DOHH2 (cell line): ENCODE data around the gene ESPL1.

ENCODE experiments used
- H3F3A ChIP-seq: fragments of 200-600 bp; sonication (generic), shearing (Covaris generic); 2 replicates; pipeline ENCODE4 v1.6.0; 2016; ENCODE audit warnings: antibody characterized with exemption, mild to moderate bottlenecking; ENCODE audit not compliant: control insufficient read depth, insufficient read depth
- H3K27ac ChIP-seq: fragments of 200-600 bp; sonication (generic); 2 replicates; pipeline ENCODE4 v1.5.1; 2014; ENCODE audit warnings: low read depth, mild to moderate bottlenecking, low read length, moderate library complexity
- H3K27me3 ChIP-seq: fragments of 200-600 bp; sonication (generic); 2 replicates; pipeline ENCODE4 v1.6.1; 2014; ENCODE audit warnings: mild to moderate bottlenecking, low read length, mixed read lengths; ENCODE audit not compliant: control insufficient read depth
- H3K36me3 ChIP-seq: fragments of 200-600 bp; sonication (generic); 2 replicates; pipeline ENCODE4 v1.6.1; 2014; ENCODE audit warnings: mild to moderate bottlenecking, low read length, moderate library complexity, mixed read lengths; ENCODE audit not compliant: control insufficient read depth
- H3K4me1 ChIP-seq: fragments of 200-600 bp; sonication (generic); 2 replicates; pipeline ENCODE4 v1.6.1; 2014; ENCODE audit warnings: mild to moderate bottlenecking, low read length, mixed read lengths; ENCODE audit not compliant: control insufficient read depth
- H3K4me2 ChIP-seq: fragments of 200-600 bp; sonication (generic); 2 replicates; pipeline ENCODE4 v1.6.0; 2014; ENCODE audit warnings: mild to moderate bottlenecking, low read length, moderate library complexity
- H3K4me3 ChIP-seq: fragments of 200-600 bp; sonication (generic); 2 replicates; pipeline ENCODE4 v1.5.1; 2014; ENCODE audit warnings: mild to moderate bottlenecking, low read length, mixed read lengths
- H3K79me2 ChIP-seq: fragments of 200-600 bp; sonication (generic); 2 replicates; pipeline ENCODE4 v1.6.1; 2014; ENCODE audit warnings: mild to moderate bottlenecking, low read length, mixed read lengths; ENCODE audit not compliant: control insufficient read depth
- H3K9me2 ChIP-seq: fragments of 200-600 bp; sonication (generic); replicated peaks from 2 replicates; pipeline ENCODE4 v1.6.1; 2014; ENCODE audit warnings: mild to moderate bottlenecking, low read length, mixed read lengths; ENCODE audit not compliant: control insufficient read depth
- H3K9me3 ChIP-seq: fragments of 200-600 bp; sonication (generic); 2 replicates; pipeline ENCODE4 v1.6.1; 2014; ENCODE audit warnings: antibody characterized with exemption, low read length, mixed read lengths; ENCODE audit not compliant: control insufficient read depth, insufficient read depth
- H4K20me1 ChIP-seq: fragments of 200-600 bp; sonication (generic); 2 replicates; pipeline ENCODE4 v1.6.0; 2014; ENCODE audit warnings: low read depth, mild to moderate bottlenecking, antibody characterized with exemption, low read length, moderate library complexity; ENCODE audit not compliant: control insufficient read depth, insufficient read depth
- EZH2phosphoT487 ChIP-seq: fragments of 200-600 bp; sonication (generic); IDR thresholded peaks from 2 replicates; pipeline ENCODE4 v1.6.1; 2017; ENCODE audit warnings: borderline replicate concordance, mild to moderate bottlenecking, antibody characterized with exemption, low read length, moderate library complexity, mixed read lengths
- TF ChIP-seq, protein P1 (sequence below): fragments of 200-600 bp; sonication (generic); IDR thresholded peaks from one replicate; pipeline ENCODE4 v1.5.1; 2014; ENCODE audit warnings: antibody characterized with exemption, mild to moderate bottlenecking, low read depth, low read length; ENCODE audit not compliant: poor library complexity, severe bottlenecking

Gene ESPL1

DNA sequence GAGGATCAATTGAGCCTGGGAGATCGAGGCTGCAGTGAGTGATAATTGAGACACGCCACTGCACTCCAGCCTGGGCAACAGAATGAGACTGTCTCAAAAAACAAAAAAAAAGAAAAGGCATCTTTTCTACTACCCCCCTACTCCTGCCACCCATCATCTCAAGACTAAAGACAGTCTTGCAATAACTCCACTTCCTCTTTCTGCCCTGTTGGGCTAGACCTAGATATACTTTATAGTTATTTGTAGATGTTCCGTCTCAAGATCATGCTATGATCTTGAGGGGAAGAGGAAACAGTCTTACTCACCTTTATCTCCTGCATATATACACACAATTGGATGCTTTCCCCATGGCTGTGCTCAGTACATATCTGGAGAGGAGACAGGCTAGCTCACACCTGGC, 12.1 kb upstream of the ESPL1 start:
- H3K36me3 ChIP-seq = peaks cover 21% of the 10 kb centered on the region
- H3K9me2 ChIP-seq = no peaks in the 10 kb centered on the region
- peaks cover 40% of the 10 kb centered on the region for H3K79me2 ChIP-seq
- H3K27ac ChIP-seq = peak overlapping the region; percentile 77
- no peak for TF ChIP-seq EZH2phosphoT487
- TF ChIP-seq, protein P1, sequence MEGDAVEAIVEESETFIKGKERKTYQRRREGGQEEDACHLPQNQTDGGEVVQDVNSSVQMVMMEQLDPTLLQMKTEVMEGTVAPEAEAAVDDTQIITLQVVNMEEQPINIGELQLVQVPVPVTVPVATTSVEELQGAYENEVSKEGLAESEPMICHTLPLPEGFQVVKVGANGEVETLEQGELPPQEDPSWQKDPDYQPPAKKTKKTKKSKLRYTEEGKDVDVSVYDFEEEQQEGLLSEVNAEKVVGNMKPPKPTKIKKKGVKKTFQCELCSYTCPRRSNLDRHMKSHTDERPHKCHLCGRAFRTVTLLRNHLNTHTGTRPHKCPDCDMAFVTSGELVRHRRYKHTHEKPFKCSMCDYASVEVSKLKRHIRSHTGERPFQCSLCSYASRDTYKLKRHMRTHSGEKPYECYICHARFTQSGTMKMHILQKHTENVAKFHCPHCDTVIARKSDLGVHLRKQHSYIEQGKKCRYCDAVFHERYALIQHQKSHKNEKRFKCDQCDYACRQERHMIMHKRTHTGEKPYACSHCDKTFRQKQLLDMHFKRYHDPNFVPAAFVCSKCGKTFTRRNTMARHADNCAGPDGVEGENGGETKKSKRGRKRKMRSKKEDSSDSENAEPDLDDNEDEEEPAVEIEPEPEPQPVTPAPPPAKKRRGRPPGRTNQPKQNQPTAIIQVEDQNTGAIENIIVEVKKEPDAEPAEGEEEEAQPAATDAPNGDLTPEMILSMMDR = no peak
- no peaks in the 10 kb centered on the region for H3K9me3 ChIP-seq
- peaks cover 7% of the 10 kb centered on the region for H3F3A ChIP-seq
- H3K4me1 ChIP-seq = peaks cover 67% of the 10 kb centered on the region
- H3K4me3 ChIP-seq = peak overlapping the region; percentile 47
- H3K27me3 ChIP-seq = no peaks in the 10 kb centered on the region
- H4K20me1 ChIP-seq = no peaks in the 10 kb centered on the region
- H3K4me2 ChIP-seq = peak overlapping the region; percentile 59

DNA sequence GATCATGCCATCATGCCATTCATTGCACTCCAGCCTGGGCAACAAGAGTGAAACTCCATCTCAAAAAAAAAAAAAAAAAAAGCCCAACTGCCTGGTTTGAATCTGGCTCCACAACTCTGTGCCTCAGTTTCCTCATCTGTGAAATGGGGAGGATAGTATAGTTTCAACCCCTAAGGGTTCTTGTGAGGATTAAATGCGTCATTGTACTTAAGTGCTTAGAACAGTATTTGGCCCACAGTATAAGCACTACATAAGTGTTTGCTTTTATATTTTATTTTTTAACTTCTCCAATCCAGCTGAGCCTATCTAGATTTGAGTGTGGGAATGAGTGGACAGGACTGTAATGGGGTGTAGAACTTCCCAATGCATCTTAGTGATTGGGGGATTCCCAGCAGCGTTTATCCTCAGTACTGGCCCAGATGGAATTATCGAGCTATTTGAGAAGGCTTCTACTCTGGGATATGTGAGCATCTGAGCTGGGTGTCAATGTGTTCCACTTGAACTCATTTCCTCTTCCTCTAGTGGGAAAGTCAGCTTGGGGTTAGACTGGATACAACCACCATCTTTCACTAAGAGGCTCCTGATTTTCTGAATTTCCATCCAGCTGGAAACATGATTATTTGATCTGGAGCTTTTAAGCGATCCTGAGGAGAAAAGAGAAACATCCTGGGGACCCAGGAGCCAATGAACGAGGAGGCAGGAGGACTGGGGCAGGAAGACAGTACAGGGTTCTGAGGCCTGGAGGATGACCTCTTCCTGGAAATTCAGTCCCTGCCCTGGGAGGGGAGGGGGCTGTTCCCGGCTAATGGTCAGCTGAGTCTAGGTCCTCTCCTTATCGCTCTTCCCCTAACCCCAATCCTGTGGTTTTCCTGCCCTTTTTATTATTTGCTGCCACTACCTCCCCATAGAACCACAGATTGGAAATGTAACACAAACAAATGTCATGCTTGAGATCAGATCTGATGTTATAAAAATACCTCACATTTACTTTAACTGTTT, 9.3 kb upstream of the ESPL1 start:
- Histone ChIP-seq H3K27ac (peak overlapping the region; percentile 25; the same call in 1 of the 2 replicates), H3K4me2 (peak overlapping the region; percentile 46), H3K27me3 (no peaks in the 10 kb centered on the region), H4K20me1 (no peaks in the 10 kb centered on the region), H3K9me3 (no peaks in the 10 kb centered on the region), H3K4me3 (peak overlapping the region; percentile 19), H3K9me2 (no peaks in the 10 kb centered on the region), H3K79me2 (peaks cover 21% of the 10 kb centered on the region), H3K36me3 (peaks cover 8% of the 10 kb centered on the region), H3F3A (peaks cover 7% of the 10 kb centered on the region), H3K4me1 (peaks cover 47% of the 10 kb centered on the region)
- TF ChIP-seq, protein P1 = no peak
- no peak for TF ChIP-seq EZH2phosphoT487

DNA sequence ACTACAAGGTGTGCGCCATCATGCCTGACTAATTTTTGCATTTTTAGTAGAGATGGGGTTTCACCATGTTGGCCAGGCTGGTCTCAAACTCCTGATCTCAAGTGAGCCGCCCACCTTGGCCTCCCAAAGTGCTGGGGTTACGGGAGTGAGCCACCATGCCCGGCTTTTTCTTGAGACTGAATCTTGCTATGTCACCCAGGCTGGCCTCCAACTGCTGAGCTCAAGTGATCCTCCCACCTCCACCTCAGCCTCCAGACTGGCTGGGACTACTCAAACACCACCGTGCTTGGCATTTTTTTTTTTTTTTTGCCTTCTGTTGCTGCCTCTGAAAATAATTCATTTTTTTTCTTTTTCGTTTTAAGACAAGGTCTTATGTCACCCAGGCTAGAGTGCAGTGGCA, 8.2 kb upstream of the ESPL1 start:
- TF ChIP-seq, protein P1 = no peak
- TF ChIP-seq EZH2phosphoT487 = no peak
- H3K4me1 ChIP-seq = peaks cover 41% of the 10 kb centered on the region
- H3K27ac ChIP-seq = no peak overlapping the region
- H3K4me3 ChIP-seq = no peak overlapping the region
- no peaks in the 10 kb centered on the region for H3K9me3 ChIP-seq
- peak overlapping the region; percentile 46; the same call in 1 of the 2 replicates for H3K4me2 ChIP-seq
- H3K36me3 ChIP-seq = peaks cover 2% of the 10 kb centered on the region
- no peaks in the 10 kb centered on the region for H4K20me1 ChIP-seq
- H3K79me2 ChIP-seq = peaks cover 13% of the 10 kb centered on the region
- H3K9me2 ChIP-seq = no peaks in the 10 kb centered on the region
- peaks cover 7% of the 10 kb centered on the region for H3F3A ChIP-seq
- no peaks in the 10 kb centered on the region for H3K27me3 ChIP-seq
